VCaP (cell line): ENCODE data around the gene FKBP5.

ENCODE experiments used
- H3K27ac ChIP-seq: fragments of 450-650 bp; 2 replicates; pipeline ENCODE4 v1.5.1; 2017
- TF ChIP-seq, protein P1 (sequence below): fragments of 450-650 bp; conservative IDR thresholded peaks from 2 replicates; pipeline ENCODE4 v1.5.1; 2017; ENCODE audit warnings: mild to moderate bottlenecking, moderate library complexity

The FKBP5 gene

DNA sequence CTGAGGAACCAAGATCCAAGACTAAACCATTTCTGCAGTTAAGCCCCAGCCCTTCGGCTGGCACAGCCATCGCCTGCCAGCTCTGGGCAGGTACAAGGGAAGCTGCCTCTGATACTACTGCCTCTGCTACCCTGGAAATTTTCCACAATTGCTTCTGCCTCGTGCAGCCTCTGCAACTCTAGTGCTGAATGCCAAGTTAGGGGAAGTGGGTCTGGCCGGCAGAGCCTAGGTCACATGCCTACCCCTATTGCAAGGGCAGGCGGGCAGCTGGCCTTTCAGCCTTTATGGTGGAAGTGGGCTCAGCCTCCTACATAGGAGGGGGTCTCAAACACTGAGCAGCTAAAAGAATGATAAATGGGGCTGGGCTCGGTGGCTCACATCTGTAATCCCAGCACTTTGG, 131.5 kb downstream of the FKBP5 start:
- TF ChIP-seq, protein P1, sequence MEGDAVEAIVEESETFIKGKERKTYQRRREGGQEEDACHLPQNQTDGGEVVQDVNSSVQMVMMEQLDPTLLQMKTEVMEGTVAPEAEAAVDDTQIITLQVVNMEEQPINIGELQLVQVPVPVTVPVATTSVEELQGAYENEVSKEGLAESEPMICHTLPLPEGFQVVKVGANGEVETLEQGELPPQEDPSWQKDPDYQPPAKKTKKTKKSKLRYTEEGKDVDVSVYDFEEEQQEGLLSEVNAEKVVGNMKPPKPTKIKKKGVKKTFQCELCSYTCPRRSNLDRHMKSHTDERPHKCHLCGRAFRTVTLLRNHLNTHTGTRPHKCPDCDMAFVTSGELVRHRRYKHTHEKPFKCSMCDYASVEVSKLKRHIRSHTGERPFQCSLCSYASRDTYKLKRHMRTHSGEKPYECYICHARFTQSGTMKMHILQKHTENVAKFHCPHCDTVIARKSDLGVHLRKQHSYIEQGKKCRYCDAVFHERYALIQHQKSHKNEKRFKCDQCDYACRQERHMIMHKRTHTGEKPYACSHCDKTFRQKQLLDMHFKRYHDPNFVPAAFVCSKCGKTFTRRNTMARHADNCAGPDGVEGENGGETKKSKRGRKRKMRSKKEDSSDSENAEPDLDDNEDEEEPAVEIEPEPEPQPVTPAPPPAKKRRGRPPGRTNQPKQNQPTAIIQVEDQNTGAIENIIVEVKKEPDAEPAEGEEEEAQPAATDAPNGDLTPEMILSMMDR = no peak
- no peak overlapping the region for H3K27ac ChIP-seq

DNA sequence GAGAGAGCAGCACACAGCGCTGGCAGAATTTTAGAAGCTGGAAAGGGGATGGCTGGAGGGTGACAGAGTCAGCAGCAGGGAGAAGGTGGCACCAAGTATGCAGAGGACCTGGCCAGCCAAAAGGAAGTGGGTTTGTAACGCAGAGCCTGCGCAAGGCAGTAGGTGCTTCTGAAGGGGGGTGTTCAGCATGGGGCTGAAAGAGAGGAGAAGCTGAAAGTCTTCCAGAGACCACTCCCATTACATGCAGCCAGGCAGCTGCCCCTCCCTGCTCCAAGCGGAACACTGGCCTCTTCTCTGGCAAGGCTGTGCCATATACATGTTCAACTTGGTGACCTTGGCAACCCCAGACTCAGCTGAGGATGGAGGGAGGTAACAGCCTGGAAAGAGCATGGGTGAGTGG, 133.9 kb downstream of the FKBP5 start:
- TF ChIP-seq, protein P1 = no peak
- no peak overlapping the region for H3K27ac ChIP-seq

DNA sequence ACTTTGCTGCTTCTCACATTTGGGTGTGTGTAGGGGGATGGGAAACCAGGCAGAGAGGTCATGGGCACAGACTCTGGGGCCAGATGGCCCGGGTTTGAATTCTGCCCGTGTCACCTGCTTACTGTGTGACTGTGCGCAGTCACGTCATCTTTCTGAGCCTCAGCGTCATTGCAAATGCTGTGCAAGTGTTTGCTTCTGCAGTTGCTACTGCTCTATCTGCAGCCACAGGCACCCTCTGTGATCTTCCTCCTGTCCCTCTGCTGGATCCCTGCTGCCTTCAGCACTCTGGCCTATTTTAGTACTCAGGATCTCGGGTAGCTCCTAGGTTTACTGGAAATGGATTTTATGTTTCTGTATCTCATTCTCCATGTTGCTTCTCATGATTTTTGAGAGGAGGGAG, 135.4 kb downstream of the FKBP5 start:
- H3K27ac ChIP-seq = no peak overlapping the region
- TF ChIP-seq, protein P1 = no peak

DNA sequence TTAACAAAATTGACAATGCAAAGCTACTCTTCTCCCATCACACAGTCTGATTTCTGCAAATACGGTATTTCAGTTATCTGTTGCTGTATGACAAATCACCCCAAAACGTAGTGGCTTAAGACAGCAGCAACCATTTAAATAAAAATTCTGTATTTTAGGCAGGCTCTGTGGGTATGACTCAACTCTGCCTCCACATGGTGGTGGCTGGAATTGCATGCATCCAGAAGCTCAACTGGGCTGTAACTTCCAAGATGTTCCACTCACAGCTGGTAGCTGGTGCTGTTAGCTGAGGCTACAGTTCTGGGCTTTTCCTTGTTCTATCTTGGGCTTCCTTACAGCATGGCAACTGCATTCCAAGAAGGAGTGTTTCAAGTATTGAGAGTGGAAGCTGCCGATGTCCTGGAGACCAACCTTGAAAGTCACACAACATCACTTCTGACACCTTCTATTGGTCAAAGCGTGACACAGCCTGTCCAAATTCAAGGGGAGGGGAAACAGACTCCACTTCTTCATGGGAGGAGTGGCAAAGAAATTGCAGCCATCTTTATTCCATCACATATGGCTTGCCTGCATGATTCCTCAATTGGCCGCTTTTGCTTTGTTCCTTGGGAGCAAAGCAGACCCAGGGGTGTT, 136.3 kb downstream of the FKBP5 start:
- TF ChIP-seq, protein P1 = peak; percentile 77
- H3K27ac ChIP-seq = no peak overlapping the region

DNA sequence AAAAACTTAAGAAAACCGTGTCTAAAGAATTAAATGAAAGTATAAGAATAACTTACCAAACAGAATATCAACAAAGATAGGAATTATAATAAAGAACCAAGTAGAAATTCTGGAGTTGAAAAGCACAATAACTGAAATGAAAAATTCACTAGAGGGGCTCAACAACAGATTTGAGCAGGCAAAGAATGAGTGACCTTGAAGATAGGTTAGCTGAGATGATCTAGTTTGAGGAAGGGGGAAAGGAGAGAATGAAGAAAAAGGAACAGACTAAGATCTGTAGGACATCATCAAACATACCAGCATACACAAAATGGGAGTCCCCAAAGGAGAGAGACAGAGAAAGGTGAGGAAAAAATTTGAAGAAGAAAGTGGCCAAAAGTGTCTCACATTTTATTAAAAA, 138.3 kb downstream of the FKBP5 start:
- H3K27ac ChIP-seq = no peak overlapping the region
- TF ChIP-seq, protein P1 = no peak

DNA sequence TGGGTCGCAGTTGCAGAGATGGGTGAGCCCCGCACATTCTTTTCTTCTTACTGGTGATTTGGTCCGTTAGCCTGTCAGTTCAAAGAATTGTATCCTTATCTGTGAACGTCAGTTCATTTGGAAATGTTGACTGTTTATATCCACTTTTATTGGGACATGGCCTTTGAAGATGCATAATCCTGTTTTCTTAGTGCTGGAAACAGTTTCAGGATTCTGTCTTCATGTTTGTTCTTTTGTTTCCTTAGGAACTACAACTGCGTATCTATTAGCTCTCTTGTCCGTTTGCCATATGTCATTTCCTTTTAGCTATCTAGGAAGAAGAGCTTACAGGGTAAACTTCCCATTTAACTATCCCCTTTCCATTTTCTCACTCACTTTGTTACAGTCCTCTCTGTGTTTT, 141.0 kb downstream of the FKBP5 start:
- H3K27ac ChIP-seq = peak overlapping the region; percentile 79
- TF ChIP-seq, protein P1 = no peak

DNA sequence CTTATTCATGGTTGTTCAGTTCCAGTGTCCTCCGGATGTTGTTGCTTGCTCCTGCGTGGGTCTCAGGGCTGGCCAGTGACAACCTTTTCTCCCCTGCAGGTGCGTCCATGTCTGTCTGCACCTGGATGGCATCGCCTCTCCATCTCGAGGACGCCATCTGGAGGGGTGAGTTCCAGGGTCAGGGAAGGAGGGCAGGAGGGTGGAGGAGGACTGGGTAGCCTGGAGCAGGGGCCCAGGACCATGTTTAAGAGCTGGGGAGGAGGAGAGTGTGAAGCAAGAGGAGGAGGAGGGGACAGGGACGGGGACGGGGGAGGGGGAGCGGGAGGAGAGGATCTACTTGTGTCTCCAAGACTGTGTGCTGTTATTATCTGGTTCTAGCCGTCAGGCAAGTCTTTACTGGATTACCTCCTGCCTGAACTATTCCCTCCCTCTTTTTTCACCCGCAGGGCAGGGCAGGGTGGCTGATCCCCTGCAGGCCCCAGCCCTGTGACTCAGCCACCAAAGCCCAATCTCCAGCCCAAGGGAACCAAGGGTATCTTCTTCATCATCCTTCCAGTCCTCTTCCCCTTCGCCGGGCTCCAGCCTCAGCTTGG, 143.8 kb downstream of the FKBP5 start:
- H3K27ac ChIP-seq = no peak overlapping the region
- TF ChIP-seq, protein P1 = no peak
